NOMO-1 treated with DMSO at 0.1 percent for 48 hours (cell line): ENCODE results near the gene CCNG2.

Experiments
- DNase-seq: peaks from one replicate; lab custom pipeline; 2025; ENCODE audit not compliant: unreplicated experiment; lab: John Stamatoyannopoulos, UW

Gene CCNG2

DNA sequence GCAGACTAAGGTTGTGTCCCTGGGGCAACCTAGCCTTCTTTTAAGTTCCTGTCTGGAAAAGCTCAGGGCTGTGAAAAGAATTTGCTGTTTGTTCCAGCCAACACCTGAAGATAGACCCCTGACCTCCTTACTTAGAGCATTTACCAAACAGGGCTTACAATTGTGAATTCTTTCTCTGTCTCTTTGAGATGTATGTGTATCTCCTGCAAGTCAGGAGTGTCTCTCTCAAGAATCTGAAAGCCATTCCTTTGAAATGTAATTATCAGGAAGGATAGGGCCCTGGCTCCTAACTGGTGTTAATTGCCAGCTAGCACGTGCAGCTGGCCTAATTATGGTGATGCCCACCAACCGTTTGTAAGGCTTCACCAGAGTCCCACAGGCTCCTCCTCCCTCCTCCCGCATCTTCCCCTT, 18.2 kb downstream of the CCNG2 start:
- DNase-seq: no peak

GRCh38 chr4:77176640-77177039, 19.6 kb downstream of the CCNG2 start:
- DNase-seq: no peak

DNA sequence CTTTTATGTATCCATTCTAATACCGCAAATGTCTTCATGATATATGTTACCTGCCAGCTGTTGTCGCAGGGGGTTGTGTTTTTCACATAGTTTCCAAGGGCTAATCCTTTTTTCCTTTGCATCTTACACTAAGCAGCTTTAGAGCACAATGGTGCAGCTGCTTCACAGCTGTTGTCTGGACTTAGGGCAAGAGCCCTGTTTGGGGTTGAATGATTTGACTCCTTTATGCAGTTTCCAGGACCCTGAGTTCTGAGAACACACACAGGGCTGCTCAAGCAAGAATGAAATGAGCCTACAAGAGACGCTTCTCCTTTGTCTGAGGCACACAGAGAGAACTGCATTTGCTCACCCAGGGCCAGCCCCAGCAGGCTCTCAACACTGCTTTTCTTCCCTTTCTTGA, 20.2 kb downstream of the CCNG2 start:
- DNase-seq: no peak

GRCh38 chr4:77178560-77178959, 21.6 kb downstream of the CCNG2 start:
- no peak for DNase-seq

GRCh38 chr4:77179519-77179918, 22.5 kb downstream of the CCNG2 start:
- DNase-seq: no peak

DNA sequence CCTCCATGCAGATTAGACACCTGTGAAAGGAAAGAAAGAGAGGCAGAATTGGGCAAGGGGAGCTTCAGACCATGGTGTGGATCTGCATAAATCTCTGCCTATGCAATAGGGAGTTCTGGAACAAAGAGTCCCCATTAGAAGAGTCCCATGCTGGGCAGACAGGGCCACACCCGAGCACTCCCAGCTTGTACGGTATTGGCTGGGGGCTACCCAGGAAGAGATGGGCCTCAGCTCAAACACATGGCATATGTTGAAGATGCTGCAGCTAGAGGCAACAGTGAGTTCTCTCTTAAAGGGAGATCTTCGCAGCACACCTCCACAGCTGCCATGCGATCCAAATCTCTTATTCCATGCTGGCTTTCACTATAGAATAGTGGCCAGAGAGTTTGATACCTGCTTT, 24.7 kb downstream of the CCNG2 start:
- DNase-seq: no peak

DNA sequence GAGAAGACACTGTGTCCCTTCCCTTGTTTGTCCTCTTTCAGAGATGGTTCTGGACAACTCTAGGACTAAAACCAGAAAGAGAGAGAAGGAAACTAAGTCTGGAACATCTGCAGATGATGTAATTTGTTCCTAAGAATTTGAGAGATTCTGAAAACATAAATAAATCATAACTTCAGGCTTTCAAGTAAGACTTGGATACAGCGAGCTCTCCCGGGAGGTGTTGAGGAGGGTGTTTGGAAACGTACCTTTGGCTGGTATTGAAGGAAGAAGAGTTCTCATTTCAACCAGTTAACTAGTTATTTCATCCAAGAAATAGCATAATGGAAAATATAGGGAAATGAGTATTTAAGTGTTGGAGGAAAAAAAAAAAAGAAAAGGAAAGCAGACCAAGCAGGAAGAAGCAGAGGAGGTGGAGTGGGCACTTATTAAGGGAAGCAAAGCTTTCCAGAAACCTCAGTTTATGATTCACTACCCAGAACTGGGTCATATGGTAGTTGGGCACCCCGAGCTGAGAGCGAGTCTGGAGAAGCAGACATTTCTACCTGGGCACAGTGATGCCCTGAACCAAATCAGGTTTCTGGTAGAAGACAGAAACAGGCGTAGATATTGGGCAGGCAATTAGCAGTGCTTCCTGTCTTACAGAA, 26.9 kb downstream of the CCNG2 start:
- DNase-seq: no peak

- no peak for DNase-seq
These were observed 28.0 kb downstream of the CCNG2 start for GRCh38 chr4:77184974-77185373.

GRCh38 chr4:77185686-77186085, 28.7 kb downstream of the CCNG2 start:
- DNase-seq: no peak

DNA sequence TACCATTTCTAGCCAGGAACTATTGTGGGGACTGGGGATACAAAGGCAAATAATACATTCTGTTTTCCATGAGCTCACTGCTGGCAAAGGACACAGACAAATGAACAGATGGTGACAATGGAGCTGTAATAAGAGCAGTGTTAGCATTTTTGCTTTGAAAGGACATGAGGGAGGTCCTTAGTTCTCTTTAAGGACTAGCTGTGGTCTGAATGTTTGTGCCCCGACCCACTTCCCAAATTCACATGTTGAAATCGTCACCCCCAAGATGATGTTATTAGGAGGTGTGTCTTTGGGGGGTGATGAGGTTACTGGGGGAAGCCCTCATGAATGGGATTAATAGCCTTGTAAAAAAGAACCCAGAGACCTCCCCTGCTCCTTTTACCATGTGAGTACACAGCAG, 30.3 kb downstream of the CCNG2 start:
- no peak for DNase-seq

GRCh38 chr4:77188498-77189220, 31.7 kb downstream of the CCNG2 start:
- no peak for DNase-seq

- DNase-seq: no peak
These were observed 32.4 kb downstream of the CCNG2 start for GRCh38 chr4:77189412-77189811.

DNA sequence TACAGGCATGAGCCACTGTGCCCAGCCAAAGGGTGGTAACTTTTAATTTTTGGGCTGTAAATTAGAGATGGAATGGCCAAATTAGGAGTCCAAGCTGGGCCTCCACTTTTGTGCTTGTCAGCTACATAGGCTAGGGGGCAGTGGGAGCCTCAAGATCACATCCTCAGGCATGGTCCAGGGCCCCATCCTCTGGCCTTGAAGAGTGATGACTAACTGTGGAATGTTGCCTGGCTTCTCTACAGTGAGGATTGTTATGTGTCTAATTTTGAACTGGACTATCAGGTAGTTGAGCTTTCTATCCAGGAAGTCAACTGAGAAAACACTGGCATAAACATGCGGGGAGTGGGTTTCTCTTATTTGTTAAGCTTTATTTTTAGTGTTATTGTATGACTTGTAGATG, 33.0 kb downstream of the CCNG2 start:
- no peak for DNase-seq

DNA sequence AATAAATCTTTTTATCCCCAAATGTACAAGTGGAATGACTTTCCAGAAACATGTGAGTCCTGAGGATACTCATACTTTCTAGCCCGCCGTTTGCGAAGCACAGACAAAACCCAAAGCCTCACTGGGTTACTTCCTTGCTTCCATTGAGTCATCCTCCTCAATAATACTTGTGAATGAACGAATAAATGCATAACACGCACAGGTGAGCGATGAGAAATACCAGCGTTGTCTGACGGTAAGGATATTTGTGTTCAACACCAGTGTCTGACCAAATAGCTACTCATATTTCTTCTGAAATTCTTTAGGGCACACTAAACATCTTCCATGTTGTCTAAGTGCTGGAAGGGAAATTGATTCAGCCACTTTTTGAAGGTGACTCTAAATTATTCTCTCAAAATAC, 36.0 kb downstream of the CCNG2 start:
- DNase-seq: no peak

DNA sequence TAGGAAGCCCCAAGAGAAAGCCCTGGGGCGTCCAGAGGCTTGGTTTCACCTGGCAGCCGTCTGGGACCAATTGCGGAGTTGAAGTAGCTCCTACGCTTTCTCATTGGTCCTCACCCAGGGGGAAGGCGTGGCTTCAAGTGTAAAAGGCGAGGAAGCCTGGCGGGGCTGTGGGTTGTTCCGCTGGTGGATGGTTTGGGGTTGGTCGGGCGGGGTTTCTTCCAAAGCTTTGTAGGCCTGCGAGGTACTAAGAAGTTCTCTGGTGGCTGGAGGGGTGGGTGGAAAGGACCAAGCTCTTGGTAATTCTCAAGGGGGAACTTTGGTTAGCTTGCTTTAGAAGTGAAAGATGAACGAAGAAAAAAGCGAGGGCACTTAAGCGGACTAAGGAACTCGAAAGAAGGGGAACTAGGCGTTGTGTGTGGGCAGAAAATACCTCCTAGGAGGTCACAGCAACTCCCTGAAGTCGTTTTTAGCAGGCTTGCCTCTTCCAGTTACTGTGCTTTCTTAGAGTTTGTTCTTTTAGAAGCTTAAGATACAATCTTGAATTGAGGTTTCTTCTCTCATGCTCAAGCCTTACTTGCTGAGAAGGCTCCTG, 36.6 kb downstream of the CCNG2 start:
- peak; percentile 91 for DNase-seq

DNA sequence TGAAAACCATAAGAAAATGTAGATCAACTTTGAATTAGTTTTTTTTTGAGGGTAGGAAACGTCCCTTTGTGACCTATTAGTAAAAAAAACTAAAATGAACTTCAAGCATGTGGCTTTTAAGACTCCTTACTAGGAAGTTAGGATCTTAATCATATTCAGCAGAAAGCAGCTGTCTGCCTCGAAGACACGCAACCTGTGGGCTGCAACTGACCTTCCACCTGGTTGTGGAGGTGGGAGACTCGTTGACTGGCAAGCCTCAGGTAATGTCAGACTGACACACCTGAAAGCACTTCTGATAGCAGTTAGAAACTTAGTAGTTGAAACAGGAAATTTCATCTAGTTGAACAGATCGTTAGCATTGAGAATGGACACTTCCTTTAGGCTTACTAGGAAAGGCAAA, 37.4 kb downstream of the CCNG2 start:
- no peak for DNase-seq

DNA sequence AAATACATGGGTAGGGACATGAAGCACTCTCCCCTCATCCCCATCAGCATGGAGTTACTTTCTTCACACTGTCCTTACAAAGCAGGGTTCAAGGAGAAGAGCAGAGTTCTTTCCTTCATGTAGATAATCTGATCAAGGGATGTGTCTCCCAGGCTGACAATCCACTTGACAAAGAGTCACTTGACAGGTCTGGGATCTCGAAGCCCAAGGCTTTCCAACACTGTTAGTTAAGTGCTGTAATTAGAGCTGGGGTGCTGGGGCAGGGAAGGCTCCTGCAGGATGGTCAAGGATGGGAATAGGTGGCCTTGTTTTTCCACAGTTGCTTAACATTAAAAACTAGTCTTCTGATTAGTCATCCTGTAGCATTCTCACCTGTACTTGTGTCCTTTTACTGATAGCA, 38.0 kb downstream of the CCNG2 start:
- no peak for DNase-seq

- DNase-seq: peak; percentile 22
These were observed 39.9 kb downstream of the CCNG2 start for GRCh38 chr4:77196866-77197265.

DNA sequence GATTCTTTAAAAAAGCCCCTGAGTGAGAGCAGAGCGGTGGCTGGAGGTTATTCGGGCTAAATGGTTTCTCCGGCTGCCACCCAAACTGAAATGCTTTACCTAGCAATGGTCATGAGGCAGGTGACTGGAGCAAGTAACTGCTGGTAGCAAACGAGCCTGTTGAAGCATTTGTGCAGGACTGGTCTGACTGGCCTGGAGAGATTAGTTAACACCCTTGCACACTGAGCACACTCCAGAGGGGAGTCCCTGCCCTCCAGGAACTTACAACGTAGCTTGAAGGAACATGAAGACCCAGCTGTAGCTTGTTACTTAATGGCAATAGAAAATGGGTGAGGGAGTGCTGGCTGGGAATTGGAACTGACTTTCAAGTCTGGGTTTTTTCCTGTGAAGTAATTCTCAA, 40.4 kb downstream of the CCNG2 start:
- DNase-seq: no peak

GRCh38 chr4:77197831-77198230, 40.8 kb downstream of the CCNG2 start:
- DNase-seq: no peak

- DNase-seq: no peak
These were observed 42.3 kb downstream of the CCNG2 start for GRCh38 chr4:77199276-77199675.

DNA sequence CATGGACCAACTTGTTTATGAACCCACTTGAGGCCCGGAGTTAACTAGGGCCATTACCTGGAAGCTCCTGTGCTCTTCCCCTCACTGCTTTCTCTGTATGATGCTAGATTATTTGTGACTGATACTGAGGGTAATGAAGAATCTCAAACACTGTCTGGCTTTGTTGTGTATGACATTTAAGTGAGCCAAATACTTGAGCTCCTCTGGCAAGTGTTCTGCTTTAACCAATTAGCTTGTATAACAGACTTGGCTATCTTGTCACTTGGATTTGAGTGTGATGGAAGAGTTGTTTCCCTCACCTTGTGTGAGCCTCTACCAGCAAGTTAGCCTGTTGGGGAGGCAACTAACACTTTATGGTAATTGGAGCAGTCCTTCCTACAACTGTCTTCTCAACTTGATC, 42.7 kb downstream of the CCNG2 start:
- no peak for DNase-seq

GRCh38 chr4:77201343-77201742, 44.3 kb downstream of the CCNG2 start:
- no peak for DNase-seq
